ENCODE results near the gene SBNO1.
"Not testable (repeated sequence)": the region's sequence is repeated elsewhere in the genome, so short reads cannot be mapped to it uniquely, and the experiment has no call there.

Gene SBNO1
- 50.5 to 167 (median 109) reads per million in 17 experiments for total RNA-seq

DNA sequence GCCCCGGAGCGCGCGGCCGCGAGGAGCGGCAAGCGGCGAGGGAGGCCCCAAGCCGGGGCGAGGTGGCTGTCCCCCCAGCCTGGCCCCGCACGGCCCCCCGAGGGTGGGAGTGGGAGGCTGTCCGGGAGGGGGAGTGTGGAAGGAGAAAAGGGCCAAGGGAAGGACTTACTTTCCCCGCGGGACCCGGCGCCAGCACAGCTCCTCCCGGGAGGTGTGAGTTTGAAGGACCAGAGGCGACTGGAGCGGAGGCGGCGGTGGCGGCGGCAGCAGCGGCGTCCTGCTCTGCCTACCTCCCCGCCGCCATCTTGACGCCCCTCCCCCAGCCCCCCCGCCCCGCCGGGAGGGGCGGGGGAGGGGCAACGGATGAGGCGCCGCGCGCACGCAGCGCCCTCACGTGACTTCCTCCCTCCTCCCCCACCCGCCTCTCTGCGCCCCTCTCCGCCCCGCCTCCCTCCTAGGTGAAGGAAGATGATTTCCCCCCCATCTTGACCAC lies at the start of gene SBNO1:
Gene SBNO1, minus strand, starts transcription at position 316 of the 493 bp plus-strand sequence. CDS start 14,406 bp downstream, outside the sequence.
- peak; percentile 93 to 98 (median 96) for DNase-seq

DNA sequence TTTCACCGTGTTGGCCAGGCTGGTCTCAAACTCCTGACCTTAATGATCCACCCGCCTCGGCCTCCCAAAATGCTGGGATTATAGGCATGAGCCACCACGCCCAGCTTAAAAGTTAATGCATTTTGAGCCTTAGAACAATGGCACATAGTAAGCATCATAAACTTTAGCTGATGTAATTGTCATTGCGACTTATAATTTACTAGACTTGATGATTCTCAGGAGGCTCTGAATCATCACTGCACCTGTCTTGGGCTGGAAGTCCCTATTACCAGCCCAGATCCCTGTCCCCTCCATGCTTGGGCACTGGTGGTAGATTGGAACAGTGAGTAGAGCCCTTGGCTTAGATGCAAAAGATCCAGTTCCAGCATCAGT lies 45.4 kb upstream of the SBNO1 start:
- DNase-seq, result no peak

DNA sequence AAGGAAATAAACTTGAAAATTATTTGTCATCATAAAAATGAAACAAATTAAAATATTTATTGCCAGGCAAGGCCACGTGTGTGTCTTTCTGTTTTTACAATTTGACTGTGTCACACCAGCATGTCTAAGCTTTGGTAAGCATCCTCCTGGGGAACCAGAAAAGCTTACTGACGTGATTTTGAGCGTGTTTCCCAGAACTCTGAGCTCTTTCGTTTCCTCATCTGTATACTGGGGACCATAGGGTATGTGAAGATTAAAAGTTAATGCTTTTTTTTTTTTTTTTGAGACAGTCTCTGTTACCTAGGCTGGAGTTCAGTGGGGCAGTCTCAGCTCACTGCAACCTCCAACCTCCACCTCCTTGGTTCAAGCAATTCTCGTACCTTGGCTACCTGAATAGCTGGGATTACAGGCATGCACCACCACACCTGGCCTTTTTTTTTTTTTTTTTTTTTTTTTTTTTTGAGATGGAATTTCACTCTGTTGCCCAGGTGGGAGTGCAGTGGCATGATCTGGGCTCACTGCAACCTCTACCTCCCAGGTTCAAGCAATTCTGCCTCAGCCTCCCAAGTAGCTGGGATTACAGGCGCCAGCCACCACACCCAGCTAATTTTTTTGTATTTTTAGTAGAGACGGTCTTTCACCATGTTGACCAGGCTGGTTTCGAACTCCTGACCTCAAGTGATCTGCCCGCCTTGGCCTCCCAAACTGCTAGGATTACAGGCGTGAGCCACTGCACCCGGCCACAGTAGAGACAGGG lies 44.8 kb upstream of the SBNO1 start:
- DNase-seq, result not testable (repeated sequence)

DNA sequence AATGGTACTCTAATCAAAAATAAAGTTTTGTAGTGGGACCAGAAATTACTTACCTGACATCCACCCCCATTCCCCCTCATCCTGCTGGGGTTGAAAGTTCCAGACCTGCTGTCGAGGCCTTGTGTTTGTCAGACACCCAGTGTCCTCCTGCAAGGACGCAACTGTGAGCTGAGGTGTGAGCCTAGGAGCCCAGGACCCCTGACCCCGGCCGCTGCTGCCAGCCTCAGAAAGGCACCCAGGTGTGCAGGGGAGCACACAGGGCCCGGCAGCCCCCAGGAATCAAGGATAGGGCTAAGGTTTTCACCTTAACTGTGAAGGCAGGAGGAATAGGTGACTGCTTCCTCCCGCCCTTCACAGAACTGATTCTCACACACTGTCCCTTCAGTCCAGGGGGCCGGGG lies 44.0 kb upstream of the SBNO1 start:
- DNase-seq, result not testable (repeated sequence)

DNA sequence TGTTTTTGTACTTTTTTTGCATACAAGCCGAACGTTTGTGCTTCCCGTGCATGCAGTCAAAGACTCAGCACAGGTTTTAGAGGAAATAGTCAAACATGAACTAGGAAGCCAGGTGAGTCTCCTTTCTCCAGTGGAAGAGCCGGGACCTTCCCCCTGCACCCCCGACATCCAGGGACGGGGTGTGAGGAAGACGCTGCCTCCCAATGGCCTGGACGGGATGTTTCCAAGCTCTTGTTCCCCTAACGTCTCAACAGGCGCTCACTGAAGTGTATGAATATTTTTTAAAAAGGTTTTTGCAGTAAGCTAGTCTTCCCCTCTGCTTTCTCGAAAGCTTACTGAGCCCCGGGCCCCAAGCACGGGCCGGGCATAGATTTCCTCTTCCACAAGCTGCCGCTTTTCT lies 43.3 kb upstream of the SBNO1 start:
- DNase-seq, result not testable (repeated sequence)

DNA sequence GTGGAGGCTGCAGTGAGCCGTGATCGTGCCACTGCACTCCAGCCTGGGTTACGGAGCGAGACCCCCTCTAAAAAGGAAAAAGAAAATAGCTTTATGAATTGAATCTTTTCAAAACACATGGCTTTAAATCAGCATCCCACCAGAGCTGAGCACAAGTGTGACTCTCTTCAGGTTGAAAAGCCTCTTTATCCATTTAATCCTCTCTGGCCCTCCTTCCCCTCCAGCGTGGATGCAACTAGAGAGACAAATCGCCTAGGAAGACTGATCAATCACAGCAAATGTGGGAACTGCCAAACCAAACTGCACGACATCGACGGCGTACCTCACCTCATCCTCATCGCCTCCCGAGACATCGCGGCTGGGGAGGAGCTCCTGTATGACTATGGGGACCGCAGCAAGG lies 42.6 kb upstream of the SBNO1 start:
- DNase-seq, result not testable (repeated sequence)

DNA sequence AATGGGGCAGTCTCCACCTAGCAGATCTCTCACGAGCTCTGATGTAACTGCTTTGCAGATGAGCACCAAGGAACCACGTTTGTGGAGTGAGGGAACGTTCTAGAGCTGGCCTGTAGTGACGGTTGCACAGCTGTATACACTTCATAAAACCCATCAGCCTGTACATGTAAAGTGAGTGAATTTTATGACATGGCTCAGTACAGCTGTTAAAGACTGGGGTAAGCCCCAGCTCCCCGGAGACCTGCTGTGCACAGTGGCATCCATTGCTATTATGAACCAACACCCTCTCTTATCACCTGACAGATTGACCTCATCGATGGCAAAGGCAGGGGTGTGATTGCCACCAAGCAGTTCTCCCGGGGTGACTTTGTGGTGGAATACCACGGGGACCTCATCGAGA lies 39.9 kb upstream of the SBNO1 start:
- DNase-seq, result no peak

DNA sequence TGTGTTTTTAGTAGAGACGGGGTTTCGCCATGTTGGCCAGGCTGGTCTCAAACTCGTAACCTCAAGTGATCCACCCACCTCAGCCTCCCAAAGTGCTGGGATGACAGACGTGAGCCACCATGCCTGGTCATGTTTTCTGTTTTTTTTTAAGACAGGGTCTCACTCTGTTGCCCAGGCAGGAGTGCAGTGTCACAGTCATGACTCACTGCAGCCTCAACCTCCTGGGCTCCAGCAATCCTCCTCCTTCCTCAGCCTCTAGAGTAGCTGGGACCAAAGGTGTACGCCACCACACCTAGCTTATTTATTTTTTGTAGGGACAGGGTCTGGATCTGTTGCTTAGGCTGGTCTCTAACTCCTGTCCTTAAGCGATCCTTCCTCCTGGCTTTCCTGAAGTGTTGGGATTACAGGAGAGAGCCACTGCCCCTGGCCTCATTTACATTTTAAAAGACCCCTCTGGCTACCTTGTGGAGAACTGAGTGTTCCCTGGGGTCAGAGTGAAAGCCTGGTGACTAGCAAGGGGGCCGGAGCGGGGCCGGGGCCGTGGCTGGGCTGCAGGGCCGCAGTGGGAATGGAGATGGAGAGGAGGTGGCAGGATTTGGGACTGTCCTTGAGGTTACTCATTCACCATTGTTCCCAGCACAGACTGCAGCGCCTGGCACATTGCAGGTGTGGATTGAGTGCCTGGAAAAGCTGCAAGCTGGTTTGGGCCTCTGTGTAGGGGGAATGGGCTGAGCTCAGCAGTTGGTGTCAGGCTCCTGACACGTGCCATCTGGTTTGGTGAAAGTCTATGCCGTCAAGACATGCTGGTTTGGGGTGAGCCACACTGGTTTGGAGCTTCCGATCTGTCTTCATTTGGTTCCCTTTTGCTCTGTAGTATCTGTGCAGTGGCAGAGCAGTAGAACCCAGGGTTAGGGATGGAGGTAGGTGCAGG lies 37.4 kb upstream of the SBNO1 start:
- DNase-seq, result no peak

DNA sequence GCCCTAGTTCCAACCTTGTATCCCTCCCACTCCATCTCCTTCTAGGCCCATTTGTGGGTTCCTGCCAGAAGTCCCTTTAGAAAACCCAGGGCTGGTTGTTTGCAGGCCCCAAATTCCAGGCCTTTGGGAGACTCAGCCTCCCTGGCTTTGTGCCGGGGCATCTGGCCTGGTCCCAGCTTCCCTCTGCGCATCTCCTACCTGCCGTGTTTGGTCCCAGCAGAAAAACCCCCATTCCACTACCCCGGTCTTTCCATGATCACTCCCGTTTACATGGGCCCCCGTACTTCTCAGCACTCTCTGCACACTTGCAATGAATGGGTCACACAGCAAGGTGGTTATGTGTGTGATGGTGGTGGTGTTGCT lies 34.6 kb upstream of the SBNO1 start:
- DNase-seq, result no peak

DNA sequence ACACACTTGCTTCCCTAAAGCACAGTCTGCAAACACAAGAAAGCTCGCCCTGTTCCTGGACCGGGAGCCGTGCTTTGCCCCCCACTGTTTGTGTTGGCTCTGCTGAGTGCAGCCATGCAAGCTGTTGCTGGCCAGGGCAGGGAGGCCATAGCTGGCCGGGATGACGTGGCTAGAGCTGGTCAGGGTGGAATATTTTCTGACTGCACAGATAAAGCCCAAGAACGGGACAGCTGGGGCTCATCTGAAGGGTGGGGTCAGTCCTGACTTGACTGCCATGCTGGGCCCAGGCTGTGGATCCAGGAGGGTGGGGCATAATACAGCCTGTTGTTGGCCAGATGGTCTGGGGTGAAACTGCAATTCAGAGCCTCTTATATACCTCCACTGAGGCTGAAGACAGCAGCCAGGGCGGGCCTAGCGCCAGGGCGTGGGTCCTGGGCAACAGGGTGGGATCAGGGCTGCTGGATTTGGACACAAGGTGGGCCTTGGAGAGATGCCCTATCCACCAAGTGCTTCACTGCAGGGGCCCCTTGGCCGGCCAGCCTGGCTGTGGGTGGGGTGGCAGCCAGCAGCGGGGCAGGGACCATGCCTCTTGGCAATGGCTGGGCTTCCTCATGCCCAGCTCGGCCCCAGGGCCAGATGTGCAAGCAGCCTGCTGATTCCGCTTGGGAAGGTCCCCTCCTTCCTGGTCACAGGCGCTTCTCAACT lies 34.1 kb upstream of the SBNO1 start:
- no peak for DNase-seq

DNA sequence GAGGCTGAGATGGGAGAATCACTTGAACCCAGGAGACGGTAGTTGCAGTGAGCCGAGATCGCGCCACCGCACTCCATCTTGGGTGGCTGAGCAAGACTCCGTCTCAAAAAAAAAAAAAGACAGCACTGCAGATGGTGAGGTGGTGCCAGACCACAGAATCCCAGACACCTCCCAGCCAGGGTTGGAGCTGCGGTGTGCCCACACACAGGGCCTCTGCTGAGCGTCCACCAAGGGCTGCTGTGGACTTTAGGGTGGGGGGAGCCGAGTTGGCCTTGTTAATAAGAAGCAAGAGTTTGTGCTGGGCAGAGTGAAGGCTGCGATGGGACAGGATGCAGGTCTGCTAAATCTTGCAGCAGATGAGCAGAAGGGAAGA lies 33.5 kb upstream of the SBNO1 start:
- no peak for DNase-seq

DNA sequence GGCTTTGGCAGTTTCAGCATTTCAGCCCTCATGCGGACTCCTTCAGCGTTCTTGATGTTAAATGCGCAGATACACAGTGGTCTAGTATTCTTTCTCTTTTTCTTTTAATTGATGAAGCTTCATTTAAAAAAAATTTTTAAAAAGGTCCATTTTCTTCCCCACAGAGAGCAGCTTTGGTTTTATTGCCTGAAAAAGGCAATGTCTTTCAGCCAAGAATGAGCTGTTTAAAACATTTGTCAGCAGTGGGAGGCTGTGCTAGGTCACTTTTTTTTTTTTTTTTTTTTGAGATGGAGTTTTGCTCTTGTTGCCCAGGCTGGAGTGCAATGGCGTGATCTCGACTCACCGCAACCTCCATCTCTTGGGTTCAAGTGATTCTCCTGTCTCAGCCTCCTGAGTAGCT lies 32.8 kb upstream of the SBNO1 start:
- DNase-seq, result no peak

DNA sequence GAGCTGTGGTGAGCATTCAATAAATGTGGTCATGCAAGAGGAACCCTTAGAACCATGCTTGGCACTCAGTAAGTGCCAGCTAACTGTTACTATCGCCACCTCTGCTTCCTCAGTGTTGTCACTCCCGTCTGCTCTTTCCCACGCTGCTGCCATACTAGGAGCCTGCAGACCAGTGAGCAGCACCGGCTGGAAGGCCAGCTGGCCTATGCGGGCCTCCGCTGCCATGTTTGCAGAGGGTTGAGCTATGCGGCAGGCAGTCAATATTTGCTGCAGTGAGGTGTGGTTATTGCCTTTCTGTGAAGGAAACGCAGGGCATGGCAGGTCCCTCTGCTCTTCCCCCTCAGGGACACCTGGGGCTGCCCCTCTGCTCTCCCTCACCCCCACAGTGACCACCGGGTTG lies 32.3 kb upstream of the SBNO1 start:
- no peak for DNase-seq

DNA sequence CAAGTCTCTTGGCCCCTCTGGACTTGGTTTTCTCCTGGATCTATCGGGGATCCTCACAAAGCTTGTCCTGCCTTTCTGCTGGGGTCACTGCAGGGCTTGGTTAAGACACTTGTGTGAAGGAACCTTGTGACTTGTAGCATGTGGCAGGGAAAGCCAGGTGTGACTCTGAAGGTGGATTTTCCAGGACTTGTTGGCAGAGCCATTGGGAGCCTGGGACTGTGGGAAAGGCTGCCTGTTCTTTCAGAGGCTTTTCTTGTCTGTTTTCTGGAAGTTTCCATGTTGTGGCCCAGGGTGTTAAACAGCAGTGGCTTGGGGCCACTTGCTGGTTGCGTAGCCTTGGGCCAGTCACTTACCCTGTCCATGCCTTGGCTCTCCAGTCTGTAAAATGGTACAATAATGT lies 31.9 kb upstream of the SBNO1 start:
- no peak for DNase-seq

DNA sequence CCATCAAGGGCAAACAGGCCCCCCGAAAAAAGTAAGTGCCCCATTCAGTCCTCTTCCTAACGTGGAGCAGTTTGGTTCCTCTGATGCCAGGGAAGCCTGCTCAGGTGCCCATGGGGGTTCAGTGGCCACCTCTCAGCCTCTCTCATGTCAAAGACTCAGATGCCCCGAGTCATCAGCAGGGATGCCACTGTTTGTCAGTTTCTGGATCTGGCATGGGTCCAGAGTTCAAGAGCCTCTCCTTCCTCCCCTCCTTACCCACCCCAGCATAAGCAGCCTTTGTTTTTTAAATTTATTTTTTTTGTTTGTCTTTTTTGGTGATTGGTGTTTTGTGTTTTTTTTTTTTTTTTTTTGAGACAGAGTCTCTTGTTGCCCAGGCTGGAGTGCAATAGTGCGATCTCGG lies 30.6 kb upstream of the SBNO1 start:
- DNase-seq, result no peak

DNA sequence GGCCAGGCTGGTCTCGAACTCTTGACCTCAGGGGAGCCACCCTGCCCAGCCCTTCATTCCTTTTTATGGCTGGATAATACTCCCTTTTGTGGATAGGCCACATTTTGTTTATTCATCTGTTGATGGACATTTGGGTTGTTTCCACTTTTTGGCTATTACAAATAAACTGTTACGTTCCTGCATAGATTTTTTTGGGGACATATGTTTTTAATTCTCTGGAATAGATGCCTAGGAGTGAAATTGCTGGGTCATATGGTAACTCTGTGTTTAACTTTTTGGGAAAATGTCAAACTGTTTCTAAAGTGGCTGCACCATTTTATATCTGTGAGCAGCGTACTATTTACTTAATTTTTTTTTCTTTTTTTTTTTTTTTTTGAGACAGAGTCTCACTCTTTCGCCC lies 29.1 kb upstream of the SBNO1 start:
- DNase-seq, result no peak

DNA sequence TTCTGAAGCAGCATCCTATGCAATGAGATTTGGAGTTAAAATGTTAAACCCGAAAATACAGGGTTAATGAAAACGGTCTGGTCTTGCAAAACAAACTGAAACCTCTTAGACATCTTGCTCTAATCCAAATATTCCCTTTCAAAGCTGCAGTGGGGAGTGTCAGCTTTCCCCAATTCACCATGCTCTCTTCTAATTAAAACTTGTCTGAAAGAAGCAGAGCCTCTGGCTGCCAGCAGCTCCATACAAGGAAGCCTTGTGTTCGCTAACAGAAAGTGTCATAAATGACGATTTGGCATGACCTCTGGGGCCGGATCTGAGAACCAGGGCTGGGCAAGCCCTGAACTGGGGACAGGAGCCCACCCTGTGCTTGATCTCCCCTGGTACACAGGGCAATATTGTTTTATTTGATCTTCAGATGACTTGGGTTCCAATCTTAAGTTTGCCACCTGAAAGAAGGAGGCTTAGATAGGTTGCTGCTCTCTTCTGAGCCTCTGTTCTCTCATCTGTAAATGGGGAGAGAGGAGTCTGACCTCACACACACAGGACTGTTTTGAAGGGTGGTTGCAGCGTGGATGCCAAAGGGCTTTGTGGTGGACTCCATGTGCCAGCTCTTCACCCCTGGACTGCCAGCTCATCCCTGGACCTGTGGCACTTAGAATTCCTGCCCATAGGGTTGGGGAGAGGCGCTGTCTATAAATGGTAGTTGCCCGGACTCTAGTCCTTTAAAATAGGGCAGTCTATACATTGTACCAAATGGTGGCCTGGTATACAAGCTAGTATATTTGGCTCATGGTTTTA lies 27.1 kb upstream of the SBNO1 start:
- no peak for DNase-seq

DNA sequence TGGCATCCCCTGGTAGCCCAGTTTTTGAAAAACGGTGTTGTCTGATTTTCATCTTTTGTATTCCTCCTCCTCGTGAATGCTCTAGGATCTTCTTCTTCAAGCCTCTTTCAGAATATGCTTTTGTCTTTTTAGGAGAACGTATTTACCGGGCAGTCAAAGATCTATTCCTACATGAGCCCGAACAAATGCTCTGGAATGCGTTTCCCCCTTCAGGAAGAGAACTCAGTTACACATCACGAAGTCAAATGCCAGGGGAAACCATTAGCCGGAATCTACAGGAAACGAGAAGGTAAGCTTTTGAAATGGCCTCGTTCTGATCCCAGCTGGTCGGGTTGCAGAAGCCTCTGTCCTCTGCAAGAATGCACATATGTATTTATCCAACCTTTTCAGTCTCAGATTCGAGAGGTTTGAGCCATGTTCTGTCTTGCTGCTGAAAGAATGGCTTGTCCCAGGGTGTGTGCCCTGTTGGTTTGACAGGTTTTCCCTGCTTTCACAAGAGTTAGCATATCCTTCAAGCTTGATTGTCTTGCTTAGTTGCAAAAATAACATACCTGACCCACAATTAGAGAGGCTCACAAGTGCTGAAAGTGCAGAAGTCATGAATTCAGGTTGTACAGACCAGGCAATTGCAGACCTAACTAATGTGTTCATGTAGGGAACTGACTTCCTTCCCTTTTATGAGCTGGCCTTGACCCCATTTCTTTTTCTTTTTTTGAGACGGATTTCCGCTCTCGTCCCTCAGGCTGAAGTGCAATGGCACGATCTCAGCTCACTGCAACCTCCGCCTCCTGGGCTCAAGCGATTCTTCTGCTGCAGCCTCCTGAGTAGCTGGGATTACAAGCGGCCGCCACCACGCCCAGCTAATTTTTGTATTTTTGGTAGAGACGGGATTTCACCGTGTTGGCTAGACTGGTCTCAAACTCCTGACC lies 26.1 kb upstream of the SBNO1 start:
- DNase-seq, result peak; percentile 56 to 84 (median 78)

DNA sequence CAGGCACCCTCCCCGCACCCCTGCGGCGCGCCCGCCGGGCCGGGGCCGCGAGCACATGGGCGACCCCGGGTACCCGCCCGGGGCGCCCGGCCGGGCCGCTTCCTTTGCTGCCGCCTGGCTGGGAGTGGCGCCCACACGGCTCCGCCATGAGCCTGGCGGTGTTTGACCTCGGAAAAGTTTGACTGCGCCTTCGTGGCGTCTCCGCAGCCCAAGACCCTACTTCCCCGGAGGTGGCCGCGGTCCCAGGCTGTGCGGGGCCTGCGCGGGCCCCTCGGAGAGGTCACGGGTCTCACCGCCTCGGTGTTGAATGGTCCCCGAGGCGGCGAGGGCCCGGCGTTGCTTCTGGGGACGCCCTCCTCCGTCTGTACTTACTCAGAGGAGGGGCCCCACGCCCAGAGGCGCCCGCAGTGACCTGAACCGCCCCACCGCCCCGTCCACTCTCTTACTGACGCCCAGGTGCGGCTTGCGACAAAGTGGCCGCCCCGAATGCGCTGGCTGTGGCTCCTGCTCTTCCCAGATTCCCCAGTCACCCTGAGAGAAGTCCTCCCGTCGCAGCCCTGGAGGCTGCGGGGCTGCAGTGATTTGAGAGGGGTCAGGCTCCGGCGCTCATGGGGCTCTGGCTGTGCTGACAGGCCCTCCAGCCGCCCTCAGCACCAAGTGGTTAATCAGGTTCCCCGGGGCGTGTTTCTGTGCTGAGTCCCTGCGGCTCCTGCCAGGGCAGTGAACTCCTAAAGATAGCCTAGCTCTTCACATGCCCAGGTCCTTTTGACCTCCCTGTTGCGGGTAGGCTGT lies 25.1 kb upstream of the SBNO1 start:
- DNase-seq, result peak in 3 of 4 experiments; percentile 41 to 62 (median 50)

DNA sequence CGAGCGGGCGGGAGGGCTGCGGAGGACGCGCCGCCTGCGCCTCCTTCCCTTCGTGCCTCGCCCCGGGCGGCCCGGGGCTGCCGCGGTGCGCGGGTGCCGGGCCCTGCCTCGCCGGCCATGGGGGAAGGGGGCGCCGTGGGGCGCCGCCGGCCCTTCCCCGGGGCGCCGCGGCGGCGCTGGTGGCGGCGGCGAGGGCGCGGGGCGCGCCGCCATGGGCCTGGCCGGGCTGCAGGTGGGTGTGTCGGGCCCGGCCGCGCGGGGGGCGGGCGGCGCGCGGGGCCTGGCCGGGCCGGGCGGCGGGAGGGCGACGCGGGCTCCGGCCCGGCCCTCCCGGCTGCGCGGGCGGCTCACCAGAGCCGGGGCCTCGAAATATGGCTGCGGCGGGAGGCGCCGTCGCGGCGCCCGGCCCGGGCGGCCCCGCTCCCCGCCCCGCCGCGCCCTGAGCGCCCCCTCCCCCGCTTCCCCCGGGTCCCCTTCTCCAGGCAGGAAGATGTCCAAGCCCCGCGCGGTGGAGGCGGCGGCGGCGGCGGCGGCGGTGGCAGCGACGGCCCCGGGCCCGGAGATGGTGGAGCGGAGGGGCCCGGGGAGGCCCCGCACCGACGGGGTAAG lies 24.4 kb upstream of the SBNO1 start:
- DNase-seq, result no peak
